Medulla oblongata (tissue), 1 donor: ENCODE data around the gene SEBOX.

Experiments
- DNase-seq: peaks from one replicate; pipeline ENCODE4 v3.0.0-alpha.2; 2015; ENCODE audit errors: extremely low spot score

The SEBOX gene

DNA sequence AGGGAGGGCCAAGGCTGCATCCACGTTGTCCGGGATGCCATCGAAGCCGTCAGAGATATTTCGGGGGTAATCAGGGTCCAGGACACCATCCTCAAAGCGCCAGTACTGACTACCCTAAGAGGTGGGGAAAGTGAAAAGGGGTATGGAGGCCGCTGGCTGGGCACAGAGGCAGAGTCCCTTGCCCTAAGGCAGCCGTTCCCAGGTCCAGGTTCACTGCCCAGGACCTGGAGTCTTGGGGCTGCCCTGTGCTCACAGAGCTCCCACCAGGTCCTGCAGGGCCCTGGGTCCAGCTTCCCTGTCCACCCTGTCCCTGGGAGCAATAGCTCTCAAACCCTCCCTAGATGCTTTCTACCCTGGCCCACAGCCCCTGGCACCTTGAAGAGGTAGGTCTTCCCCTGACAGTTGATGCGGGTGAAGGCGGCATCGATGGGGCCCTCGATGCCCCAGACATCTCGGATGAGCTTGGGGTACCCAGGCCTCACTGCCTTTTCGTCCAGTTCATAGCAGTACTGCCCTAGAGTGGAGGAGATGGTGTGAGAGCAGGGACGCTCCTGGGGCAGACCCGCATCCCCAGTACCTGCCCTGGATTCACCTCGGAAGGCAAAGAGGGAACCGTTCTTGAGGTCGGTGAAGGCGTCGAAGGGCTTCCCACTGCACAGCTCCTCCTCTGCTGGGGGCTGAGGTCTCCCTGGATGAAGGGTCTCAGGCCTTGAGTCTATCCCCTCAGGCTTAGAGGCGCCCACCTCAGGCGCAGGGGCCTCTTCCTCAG is 4.1 kb upstream of the SEBOX start:
- no peak for DNase-seq

DNA sequence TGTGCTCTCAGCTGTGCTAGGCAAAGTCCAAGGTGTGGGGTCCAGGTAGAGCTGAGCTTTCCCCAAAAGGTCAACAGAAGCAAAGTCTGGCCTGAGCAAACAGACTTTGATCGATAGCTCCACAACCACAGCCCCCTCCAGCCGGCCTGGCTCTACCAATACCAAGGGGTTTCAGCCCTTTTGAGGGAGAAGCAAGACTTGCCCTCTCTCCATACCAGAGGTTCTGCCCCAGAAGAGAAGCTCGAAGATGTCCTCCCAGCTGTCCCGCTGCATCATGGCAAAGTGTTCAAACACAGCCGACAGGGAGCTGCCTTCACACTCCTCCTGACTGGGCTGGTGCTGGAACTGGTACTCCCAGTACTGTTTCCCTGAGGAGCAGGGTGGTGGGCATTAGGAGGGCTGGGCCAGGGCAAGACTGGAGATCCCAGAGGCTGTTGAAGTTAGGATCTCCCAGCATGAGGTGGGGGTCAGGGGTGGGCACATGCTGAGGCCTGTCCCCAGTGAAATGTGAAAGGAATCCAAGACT is 3.4 kb upstream of the SEBOX start:
- no peak for DNase-seq

DNA sequence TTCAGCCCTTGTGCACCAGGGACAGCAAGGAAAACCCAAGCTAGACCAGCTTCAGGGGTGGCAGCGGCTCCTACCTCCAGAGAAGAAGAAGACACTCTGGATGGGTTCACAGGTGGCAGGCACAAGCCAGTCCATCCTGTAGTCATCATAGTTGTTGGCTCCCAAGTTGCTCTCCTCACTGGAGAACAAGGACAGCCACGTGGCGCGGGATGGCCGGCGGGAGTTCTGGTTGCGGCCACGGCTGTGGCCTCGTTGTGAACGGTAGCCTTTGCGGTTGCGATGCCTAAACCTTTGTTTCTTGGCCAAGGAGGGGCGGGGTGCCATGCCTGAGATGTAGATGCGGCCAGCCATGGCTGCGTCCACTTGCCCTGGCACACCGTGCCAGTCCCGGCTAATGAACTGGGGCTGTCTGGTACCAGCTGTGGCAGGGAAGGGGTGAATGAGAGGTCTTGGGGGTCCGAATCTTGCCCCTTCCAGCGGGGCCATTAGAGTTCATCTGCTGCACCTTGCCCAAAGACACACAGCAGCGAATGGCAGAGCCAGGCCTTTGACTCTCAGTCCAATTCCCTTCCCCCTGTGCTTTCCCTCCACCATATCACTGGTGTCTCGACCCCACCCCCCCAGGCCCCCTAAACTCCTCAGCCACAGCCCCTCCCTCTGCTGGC is 2.8 kb upstream of the SEBOX start:
- DNase-seq = no peak

DNA sequence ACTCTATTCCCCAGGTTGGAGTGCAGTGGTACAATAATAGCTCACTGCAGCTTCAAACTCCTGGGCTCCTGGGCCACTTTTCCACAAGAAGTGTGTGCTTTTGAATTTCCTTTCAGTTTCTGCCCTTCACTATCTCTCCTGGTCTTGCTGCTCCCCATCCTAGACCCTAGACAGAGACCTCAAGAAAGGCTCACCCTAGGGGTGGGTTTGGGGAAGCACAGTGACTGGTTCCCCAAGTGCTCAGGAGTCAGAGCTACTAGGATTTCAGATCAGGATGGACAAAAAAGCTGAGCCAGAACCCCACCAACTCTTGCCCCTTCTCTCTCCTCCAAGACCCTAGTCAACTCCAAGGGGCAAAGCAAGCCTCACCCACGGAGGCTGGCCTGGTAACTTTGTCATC is 1.6 kb upstream of the SEBOX start:
- no peak for DNase-seq

DNA sequence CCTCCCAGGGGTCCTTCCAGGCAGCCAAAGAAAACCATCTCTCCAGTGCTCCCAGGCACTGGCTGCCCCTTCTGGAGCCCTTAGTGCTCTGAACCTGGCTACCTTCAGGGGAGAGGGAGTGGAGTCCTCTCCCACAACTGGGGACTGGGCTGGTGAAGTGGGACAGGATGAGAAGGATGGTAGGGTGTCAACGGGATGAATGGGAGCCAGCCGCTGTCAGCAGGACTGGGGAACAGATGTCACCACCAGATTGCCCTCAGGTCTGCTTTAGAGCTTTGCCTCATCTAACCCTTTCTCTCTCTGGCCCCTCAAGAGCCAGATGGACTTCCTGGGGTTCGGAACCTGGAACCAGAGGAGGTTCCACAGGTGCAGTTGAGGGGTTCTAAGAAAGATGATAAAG is 488 bp upstream of the SEBOX start:
- DNase-seq = no peak

DNA sequence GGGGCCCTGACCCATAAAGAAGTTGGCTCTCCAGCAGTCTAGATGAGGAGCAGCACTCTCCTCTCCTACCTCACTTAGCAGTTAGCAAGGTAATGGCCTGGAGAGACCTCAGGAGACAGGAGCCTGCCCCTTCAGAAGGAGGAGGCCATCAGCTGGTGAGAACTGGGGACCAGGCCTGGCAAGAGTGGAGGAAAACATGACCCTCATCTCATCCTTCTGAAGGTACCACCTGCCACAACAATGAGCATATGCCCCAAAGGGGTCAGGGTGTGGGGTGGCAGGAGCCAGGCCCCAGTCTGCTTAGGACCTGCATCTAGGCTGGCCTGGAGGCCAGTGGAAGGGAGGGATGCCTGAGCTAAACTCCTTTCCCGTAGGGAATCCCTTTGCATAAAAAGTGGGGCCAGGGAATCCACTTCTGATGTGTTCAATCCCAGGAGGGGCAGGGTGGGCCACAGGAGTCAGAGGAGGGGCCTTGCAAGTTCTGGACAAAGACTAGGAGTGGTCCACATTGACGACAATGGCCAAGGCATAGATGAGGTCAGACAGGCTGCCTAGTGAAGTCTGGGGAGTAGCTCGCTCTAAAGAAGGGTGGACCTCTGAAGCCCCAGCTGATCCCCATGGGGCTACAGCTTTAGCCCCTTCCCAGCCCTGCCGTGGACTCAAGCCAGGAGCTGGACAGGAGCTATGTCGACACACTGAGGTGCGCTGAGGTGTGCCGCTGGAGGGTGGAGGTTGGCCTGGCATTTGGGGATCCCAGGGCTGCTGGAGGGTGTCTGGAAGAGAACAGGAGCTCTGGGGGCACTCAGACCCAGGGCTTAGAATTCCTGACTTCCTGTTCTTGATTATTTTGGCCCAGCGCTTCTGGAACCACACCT is 986 bp downstream of the SEBOX start:
- DNase-seq = no peak

DNA sequence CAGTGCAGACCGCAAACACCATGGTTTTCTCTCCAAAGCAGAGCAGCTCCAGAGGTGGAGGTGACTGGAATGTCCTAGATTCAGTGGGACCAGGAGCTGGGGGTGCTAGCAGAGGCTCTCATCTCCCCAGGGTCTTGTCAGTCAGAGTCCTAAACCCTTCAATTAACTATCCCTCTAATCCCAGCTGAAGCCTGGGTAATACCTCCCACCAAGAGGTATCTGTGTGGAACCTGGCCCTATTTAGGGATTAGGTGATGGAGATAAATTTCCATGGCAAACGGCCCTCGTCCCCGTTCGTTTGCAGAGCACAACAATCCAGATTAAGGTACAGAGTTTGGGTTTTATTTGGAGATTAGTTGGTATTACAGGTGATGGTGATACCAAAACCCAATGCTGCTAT is 1.8 kb downstream of the SEBOX start:
- DNase-seq = no peak

- DNase-seq = no peak
Observed at GRCh38 chr17:28357901-28358197, 7.2 kb downstream of the SEBOX start.

DNA sequence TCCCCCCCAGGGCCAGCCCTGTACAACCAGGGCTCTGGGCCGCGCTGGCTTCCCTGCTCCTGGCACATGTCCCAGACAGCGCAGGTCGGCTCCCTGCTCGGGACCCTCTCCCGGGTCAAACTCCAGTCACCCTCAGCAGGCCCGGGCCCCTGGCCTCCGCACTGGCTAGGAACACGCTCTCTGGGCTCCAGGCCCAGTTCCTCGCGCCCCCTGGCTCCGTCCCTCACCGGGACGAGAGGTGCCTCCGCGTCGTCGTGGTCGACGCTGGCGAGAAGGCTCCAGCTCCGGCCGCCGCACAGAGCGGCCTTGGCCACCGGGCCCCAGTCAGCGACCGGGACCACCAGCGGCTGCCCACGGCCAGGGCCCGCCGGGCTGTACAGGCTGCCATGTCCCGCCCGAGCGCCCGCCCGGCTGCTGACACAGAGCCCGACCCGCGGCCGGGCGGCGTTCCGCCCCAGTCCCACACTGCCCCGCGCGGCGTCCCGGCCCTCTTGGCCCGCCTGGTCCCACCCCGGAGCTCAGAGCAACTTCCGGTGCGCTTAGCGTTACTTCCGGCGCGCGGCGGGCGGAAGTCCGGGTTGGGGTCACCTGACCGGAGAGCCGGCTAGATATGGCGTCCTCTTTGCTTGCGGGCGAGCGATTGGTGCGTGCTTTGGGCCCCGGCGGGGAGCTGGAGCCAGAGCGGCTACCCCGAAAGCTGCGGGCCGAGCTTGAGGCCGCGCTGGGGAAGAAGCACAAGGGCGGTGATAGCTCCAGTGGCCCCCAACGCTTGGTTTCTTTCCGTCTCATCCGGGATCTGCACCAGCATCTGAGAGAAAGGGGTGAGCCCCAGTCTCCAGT is 7.7 kb downstream of the SEBOX start, which contains the start of gene POLDIP2:
POLDIP2 (minus strand) TSS at position 467 of the 840 bp plus-strand sequence; CDS start at position 388, 79 bp downstream.
- DNase-seq = peak; percentile 95

DNA sequence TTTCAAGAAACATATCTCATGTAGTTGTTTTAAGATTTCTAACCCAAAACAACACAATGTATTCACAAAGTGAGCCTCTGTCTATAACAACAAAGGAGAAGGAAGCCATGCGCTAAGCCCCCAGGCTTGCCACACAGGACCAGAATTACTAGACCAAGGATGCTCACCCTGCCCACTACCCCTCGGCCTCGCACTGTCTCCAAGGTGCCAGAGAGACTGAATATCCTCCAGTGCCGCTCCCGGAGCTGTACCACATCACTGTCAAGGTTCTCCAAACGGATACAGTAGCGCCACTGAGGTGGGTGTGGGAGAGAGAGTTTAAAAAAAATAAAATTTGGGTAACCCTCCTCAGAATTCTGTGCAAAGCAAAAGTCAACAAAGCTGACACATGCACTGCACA is 14.7 kb downstream of the SEBOX start:
- DNase-seq = no peak

DNA sequence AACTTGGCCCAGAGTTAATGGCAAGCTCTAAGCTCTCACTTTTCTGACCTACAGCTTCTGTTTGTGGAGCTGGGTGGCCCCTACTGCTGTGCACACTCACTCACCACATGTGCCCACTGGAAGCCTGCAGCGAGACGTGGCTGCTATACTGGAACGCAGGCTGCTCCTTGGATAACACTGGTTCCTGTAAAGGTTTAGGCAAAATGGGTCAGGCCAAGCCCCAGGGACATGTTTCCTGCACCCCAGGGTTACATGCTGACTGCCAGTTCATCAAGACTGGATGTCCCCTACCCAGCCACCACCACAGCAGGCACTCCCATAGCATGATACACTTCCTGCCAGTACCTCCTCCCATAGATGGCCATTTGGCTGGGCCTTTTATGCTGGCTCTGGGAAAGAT is 16.0 kb downstream of the SEBOX start:
- no peak for DNase-seq

DNA sequence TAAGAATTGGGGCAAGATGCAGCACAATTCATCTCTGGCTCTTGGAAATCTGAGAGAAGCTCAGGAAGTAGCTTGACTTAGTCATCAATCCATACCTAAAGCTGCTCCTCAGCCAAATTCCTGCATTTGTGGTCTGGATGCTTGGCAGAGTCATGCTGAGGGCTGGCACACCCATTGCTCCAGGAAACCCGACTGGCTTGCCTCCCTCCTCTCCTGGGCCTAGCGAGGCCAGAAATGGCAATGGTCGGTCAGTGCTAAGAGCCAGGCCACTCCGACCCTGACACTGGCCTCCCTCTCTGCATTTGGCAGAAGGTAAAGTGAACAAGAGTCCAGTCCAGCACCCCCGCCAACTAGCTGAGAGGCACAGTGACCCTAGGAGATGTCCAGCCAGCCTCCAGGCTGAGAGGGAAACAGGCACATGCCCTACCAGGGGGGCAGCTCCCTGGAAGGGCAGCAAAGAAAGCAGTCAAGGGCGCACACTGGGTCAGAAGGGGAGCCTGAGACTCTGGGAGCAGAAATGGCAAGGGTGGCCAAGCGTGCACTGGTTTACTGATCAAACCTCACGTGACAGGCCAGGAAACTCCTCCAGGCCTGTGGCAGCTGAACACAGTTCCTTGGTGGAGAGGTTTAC is 17.6 kb downstream of the SEBOX start:
- DNase-seq = no peak

GRCh38 chr17:28346746-28347246 is 18.2 kb downstream of the SEBOX start:
- DNase-seq = no peak

DNA sequence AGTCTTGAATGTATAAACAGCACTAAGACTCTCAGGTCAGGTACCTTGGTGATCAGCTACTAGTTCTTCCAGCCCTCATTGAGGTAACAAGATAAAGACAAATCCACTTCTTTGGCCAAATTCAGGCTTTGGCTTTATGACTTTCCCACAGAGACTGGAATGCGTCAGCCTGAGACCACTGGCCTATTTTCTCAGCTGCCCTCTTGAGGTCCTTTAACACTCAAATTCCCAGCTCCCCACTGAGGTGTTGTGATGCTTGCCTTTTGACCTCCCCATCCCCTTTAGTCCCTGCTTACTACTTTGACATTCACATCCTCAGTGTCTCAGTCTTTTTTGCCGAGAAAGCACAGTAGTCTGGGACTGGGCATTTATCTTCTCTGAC is 18.8 kb downstream of the SEBOX start:
- no peak for DNase-seq

- DNase-seq = no peak
Observed at GRCh38 chr17:28345419-28346198, 19.4 kb downstream of the SEBOX start.

DNA sequence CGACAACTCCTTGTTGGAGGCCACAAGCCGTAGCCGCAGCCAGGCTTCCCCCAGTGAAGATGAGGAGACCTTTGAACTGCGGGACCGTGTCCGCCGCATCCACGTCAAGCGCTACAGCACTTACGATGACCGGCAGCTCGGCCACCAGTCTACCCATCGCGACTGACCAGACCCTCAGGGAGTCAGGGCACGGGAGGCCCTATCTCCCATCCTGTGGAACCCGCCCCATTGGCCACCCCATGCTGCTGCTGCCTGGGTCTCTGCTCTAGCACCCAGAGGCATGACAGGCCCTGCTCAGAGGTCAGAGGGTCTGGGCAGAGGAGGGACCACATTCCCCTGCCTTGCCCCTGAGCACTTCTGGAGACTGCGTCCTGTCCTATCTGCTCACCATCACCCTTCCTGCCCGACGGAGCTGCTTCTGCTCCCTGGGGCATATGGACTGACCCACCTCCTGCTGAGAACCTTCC is 20.5 kb downstream of the SEBOX start:
- no peak for DNase-seq

DNA sequence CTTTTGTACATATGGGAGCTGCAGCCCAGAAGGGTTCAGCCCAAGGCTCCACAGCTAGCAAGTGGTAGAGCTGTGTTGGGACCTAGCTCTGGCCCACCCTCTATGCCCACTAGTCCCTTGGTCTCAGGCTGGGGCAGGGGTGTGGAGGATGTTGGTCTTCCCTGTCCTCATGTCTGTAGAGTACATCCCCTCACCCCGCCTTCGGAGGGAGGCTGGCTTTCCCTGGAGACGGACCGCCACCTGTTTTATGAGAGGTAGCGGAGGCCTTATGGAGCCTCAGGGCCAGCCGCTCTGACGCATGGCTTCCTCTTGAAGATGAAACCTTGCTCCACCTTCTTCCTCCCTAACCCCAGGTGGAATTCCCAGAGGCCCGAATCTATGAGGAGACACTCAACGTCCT is 21.0 kb downstream of the SEBOX start:
- DNase-seq = no peak

- no peak for DNase-seq
Observed at GRCh38 chr17:28343491-28343932, 21.5 kb downstream of the SEBOX start.

GRCh38 chr17:28342313-28342712 is 22.7 kb downstream of the SEBOX start:
- no peak for DNase-seq

DNA sequence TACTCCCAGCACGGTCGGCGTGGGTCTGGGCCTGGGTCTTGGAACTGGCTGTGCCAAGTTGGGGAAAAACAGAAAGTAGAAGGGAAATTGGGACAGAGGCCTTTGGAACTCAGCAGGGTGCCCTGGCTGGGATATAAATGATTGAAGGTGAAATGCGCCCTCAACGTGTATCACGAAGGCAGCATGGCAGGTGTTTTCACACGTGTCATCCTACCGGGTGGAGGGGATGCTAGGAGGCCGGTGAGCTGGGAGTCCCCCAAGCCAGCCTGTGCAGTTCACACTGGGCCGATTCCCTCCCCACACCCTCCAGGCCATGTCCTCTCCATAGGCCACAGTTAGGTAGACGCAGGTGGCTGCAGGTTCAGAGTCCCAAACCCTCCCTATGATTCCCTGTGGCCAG is 23.5 kb downstream of the SEBOX start:
- no peak for DNase-seq
